ENCODE results near the gene EPB41L4A. TPM values are rescaled to one million over a fixed set of nuclear protein-coding genes. Genes with fewer than 3 reads are reported as not detected.

Gene EPB41L4A
- total RNA-seq, 4 donors from 2014 or later, result 12.4 to 51.4 (median 23.0) TPM

DNA sequence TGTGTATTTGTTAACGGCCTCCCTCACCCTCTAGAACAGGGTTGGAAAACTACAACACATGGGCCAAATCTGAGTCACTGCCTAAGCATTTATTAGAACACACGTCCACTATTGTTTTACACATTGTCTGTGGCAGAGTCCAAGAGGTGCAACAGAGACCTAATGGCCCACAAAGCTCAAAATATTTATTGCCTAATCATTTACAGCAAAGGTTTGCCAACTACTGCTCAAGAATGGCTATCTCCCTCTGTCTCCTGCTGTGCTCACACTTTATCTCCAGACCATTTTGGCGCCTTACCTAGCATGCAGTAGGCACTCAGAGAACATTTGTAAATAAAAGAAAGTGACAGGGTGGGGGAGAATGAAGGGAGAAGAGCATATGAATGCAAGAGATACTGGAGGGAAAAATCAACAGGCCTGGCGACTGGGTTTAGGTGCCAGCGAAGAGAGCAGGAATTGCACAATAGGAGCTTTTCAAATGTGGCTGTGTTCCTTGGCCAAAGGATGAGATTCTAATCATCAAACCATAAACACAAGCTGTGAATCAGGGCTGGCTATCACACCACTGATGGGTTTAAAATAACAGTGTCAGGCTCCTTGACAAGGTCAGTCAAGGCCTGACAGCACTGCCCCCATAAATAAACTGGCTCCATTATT, 80.3 kb downstream of the EPB41L4A start:
- TF ChIP-seq, protein P1, sequence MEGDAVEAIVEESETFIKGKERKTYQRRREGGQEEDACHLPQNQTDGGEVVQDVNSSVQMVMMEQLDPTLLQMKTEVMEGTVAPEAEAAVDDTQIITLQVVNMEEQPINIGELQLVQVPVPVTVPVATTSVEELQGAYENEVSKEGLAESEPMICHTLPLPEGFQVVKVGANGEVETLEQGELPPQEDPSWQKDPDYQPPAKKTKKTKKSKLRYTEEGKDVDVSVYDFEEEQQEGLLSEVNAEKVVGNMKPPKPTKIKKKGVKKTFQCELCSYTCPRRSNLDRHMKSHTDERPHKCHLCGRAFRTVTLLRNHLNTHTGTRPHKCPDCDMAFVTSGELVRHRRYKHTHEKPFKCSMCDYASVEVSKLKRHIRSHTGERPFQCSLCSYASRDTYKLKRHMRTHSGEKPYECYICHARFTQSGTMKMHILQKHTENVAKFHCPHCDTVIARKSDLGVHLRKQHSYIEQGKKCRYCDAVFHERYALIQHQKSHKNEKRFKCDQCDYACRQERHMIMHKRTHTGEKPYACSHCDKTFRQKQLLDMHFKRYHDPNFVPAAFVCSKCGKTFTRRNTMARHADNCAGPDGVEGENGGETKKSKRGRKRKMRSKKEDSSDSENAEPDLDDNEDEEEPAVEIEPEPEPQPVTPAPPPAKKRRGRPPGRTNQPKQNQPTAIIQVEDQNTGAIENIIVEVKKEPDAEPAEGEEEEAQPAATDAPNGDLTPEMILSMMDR (IDR thresholded peaks at IDR 0.05; ENCODE audit: low read depth), result no peak

DNA sequence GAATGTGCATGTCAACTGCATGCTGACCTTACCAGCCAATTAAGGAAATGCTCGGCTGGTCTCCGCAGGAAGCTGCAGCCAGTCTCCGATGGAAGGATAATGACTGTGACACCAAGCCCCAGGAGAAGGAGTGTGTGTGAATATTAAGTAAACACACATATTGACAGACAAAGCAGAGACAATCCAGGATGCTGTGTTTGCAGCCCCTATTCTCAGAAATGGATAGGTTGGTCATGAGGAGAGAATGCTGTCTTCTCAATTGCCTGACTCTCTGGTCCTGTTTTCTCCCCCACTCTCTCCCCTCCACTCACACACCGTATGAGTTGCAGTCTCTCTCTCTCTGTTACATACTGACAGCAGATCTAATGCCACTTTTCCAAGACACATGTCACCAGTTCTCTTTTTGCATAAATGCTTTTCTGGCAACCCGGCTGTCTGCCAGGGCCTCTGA, 85.7 kb downstream of the EPB41L4A start:
- TF ChIP-seq, protein P1 (IDR thresholded peaks at IDR 0.05; ENCODE audit: low read depth), result no peak

DNA sequence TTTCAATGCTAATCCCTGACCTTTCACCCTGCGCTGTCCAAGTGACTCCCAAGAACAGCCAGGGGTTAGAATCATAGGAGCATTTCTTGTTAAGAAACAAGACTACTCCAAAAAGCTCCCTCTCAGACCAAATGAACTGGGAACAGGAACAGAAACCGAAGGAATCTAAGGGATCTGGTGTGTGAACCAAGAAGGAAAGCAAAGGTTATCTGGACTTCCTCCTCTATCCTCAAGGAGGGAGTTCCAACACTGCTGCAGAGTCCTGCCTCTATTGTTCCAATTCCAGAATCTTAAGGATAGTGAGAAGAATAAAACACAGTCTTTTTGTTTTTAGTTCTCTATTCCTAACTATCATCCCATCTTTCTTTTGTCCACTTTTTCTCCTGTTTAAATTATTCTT, 87.2 kb downstream of the EPB41L4A start:
- TF ChIP-seq, protein P1 (IDR thresholded peaks at IDR 0.05; ENCODE audit: low read depth), result no peak

DNA sequence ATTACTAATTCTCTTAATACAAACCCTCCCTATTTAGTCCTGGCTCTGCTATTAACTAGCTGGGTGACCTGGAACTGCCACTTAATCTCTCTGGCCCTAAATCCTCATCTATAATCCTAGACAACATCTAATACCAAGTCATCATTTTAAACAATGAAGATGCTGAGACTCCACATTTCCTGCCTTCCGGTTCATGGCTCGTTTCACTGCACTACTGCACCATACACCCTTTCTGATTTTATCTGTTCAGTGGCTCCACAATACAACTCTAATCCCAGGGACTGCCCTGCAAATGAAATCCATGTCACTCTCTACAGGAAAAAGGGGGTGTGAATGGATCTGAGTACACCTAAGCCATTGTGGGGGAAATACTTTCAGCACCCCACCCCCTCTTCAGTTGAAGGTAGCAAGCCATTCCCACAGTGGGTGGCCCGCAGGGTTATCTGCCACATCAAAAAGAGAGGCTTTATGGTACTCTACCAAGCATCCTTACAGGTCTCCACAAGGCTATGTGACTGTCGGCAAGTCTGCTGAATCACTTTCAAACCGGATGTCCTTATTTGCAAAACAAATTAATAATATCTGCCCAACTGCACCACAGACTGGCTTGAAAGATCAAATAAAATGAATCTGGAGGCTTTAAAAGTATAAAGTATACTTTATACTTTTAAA, 89.5 kb downstream of the EPB41L4A start:
- TF ChIP-seq, protein P1 (IDR thresholded peaks at IDR 0.05; ENCODE audit: low read depth), result no peak

DNA sequence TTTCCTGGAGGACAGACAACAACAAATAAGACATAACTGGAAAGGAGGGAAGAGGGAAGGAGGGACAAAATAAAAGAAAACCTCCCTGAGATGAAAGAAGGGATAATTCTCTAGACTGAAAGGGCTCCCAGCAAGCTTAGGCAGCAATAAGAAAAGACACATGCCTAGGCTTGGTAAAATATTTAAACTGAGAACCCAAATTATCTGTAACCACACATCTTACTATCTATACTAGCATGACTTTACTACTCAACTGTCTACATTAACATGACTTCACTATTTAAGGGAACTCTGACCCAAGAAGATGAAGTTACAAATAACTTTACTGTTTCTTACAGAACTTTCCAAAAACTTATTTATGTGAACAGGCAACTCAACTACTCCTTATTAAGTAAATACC, 95.9 kb downstream of the EPB41L4A start:
- TF ChIP-seq, protein P1 (IDR thresholded peaks at IDR 0.05; ENCODE audit: low read depth), result no peak

DNA sequence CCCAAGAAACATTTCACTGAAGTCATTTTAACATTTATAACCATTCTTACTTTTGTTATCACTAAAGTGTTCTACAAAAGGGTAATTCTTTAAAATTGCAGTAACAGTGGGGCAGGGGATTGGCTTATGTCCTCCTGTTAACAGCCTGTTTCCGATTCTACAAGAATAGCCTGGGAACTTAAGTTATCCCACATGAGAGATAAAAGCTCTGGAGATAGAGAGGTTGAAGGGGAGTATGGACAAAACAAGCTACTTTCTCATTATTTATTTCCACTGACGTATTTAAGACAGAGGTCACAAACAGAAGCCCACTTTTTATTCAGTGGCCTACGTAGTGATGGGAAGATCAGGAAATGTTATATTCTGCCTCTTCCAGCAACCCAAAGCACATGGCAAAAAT, 98.7 kb downstream of the EPB41L4A start:
- TF ChIP-seq, protein P1 (IDR thresholded peaks at IDR 0.05; ENCODE audit: low read depth), result no peak

DNA sequence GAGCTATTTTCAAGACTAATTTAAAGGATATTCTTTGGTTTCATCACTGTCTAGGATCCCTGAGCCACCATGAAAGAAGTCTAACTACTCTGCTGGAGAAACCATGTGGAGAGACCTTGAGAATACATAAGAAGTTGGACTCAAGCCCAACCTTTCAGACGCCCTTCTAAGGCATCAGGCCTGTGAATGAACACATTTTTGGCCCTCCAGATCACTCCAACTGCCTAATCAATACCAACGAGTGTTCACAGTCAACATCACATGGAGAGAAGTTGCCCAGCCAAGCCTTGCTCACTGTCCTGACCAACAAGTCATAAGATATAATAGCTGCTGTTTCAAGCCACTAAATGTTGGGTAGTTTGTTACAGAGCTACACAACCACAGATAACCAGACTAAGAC, 100.7 kb downstream of the EPB41L4A start:
- TF ChIP-seq, protein P1 (IDR thresholded peaks at IDR 0.05; ENCODE audit: low read depth), result no peak

All from subcutaneous adipose tissue (tissue), 4 donors.